Keratinocyte (primary cell): ENCODE measurements around the gene NRF1.

Experiments
- CTCF ChIP-seq, 3 experiments: IDR thresholded peaks in 1 of 3; conservative IDR thresholded peaks in 1 of 3; optimal IDR thresholded peaks in 1 of 3; 2 replicates in 2 of 3; 3 replicates in 1 of 3; pipeline versions ENCODE3 to v1.5.1; 2011; ENCODE audit warnings: low read length in 3 of 3, mild to moderate bottlenecking in 3 of 3, moderate library complexity in 2 of 3, control low read depth in 1 of 3, inconsistent platforms in 1 of 3; ENCODE audit not compliant: insufficient read depth in 2 of 3; ENCODE audit errors: extremely low read depth in 1 of 3
- EZH2 ChIP-seq: IDR thresholded peaks from one replicate; pipeline ENCODE4 v1.6.1; 2012; ENCODE audit warnings: inconsistent platforms, mild to moderate bottlenecking, low read length, moderate library complexity

- TF ChIP-seq CTCF (optimal IDR thresholded peaks at IDR 0.05 in 1 of 3, IDR thresholded peaks at IDR 0.05 in 1 of 3, conservative IDR thresholded peaks at IDR 0.05 in 1 of 3; ENCODE audit: extremely low read depth in 1 of 3, insufficient read depth in 2 of 3, low read length in 3 of 3) (no peak), EZH2 (no peak)
Observed at GRCh38 chr7:129754406-129754805, 142.9 kb downstream of the NRF1 start.
